ENCODE measurements around the gene SH2D1B. TPM values are rescaled to one million over a fixed set of nuclear protein-coding genes. Genes with fewer than 3 reads are reported as not detected.

Gene SH2D1B
- total RNA-seq, 4 donors from 2014 or later: 0.21 to 0.27 TPM; not detected in 2

- no peaks in the 10 kb centered on the region for H3K27me3 ChIP-seq
- no peaks in the 10 kb centered on the region for H3K4me1 ChIP-seq
- intact Hi-C loops (cut with DNase I; ENCODE audit: low total_unique reads): no loop called here
- H3K4me3 ChIP-seq: no peak overlapping the region
- H3K36me3 ChIP-seq: no peaks in the 10 kb centered on the region
- no peaks in the 10 kb centered on the region for H3K9me3 ChIP-seq
- DNase-seq: no peak
- TF ChIP-seq POLR2A (IDR thresholded peaks at IDR 0.05): no peak
- TF ChIP-seq, protein P1, sequence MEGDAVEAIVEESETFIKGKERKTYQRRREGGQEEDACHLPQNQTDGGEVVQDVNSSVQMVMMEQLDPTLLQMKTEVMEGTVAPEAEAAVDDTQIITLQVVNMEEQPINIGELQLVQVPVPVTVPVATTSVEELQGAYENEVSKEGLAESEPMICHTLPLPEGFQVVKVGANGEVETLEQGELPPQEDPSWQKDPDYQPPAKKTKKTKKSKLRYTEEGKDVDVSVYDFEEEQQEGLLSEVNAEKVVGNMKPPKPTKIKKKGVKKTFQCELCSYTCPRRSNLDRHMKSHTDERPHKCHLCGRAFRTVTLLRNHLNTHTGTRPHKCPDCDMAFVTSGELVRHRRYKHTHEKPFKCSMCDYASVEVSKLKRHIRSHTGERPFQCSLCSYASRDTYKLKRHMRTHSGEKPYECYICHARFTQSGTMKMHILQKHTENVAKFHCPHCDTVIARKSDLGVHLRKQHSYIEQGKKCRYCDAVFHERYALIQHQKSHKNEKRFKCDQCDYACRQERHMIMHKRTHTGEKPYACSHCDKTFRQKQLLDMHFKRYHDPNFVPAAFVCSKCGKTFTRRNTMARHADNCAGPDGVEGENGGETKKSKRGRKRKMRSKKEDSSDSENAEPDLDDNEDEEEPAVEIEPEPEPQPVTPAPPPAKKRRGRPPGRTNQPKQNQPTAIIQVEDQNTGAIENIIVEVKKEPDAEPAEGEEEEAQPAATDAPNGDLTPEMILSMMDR (IDR thresholded peaks at IDR 0.05): no peak
- no peak overlapping the region for H3K27ac ChIP-seq
Observed at GRCh38 chr1:162389021-162389818, 22.7 kb downstream of the SH2D1B start.

GRCh38 chr1:162388615-162389014, 23.3 kb downstream of the SH2D1B start:
- no peaks in the 10 kb centered on the region for H3K27me3 ChIP-seq
- no peaks in the 10 kb centered on the region for H3K36me3 ChIP-seq
- no peaks in the 10 kb centered on the region for H3K4me1 ChIP-seq
- H3K4me3 ChIP-seq: no peak overlapping the region
- TF ChIP-seq, protein P1 (IDR thresholded peaks at IDR 0.05): no peak
- no peak for TF ChIP-seq POLR2A (IDR thresholded peaks at IDR 0.05)
- H3K9me3 ChIP-seq: no peaks in the 10 kb centered on the region
- intact Hi-C loops (cut with DNase I; ENCODE audit: low total_unique reads): no loop called here
- no peak for DNase-seq
- H3K27ac ChIP-seq: no peak overlapping the region

- intact Hi-C loops (cut with DNase I; ENCODE audit: low total_unique reads): no loop called here
- Histone ChIP-seq H3K36me3 (no peaks in the 10 kb centered on the region), H3K4me1 (no peaks in the 10 kb centered on the region), H3K27me3 (no peaks in the 10 kb centered on the region), H3K27ac (no peak overlapping the region), H3K4me3 (no peak overlapping the region), H3K9me3 (no peaks in the 10 kb centered on the region)
- no peak for DNase-seq
- no peak for TF ChIP-seq POLR2A (IDR thresholded peaks at IDR 0.05)
- TF ChIP-seq, protein P1 (IDR thresholded peaks at IDR 0.05): no peak
Observed at GRCh38 chr1:162388083-162388594, 23.8 kb downstream of the SH2D1B start.

GRCh38 chr1:162387226-162388082, 24.5 kb downstream of the SH2D1B start:
- no peak overlapping the region for H3K4me3 ChIP-seq
- no peak for DNase-seq

More at GRCh38 chr1:162387226-162388082, 24.5 kb downstream of the SH2D1B start:
- Histone ChIP-seq H3K27me3 (no peaks in the 10 kb centered on the region), H3K4me1 (no peaks in the 10 kb centered on the region), H3K36me3 (no peaks in the 10 kb centered on the region), H3K27ac (no peak overlapping the region), H3K9me3 (no peaks in the 10 kb centered on the region)
- TF ChIP-seq, protein P1 (IDR thresholded peaks at IDR 0.05): no peak
- TF ChIP-seq POLR2A (IDR thresholded peaks at IDR 0.05): no peak
- intact Hi-C loops (cut with DNase I; ENCODE audit: low total_unique reads): no loop called here
